Measurements from ENCODE around the gene BRWD1. TPM values are rescaled to one million over a fixed set of nuclear protein-coding genes. Genes with fewer than 3 reads are reported as not detected.

Gene BRWD1
- total RNA-seq, 1 experiment from 2014 or later, result 141 TPM

- H3K9ac ChIP-seq (ENCODE audit: low read length), result peak overlapping the region; percentile 98
- H2AFZ ChIP-seq (ENCODE audit: low read length), result no peak overlapping the region
- no peaks in the 10 kb centered on the region for H3K9me2 ChIP-seq (replicated peaks; ENCODE audit: insufficient read depth, low read length)
- no peaks in the 10 kb centered on the region for H3K9me3 ChIP-seq (ENCODE audit: low read length)
- H3K36me3 ChIP-seq (ENCODE audit: insufficient read depth, low read length), result peaks cover 52% of the 10 kb centered on the region
- DNase-seq, result peak; percentile 78
- H3K4me2 ChIP-seq (ENCODE audit: low read depth, low read length, poor library complexity, severe bottlenecking), result peak overlapping the region; percentile 90
- H3K4me3 ChIP-seq (ENCODE audit: low read length), result peak overlapping the region; percentile 98
- H4K20me1 ChIP-seq (ENCODE audit: insufficient read depth, low read depth, low read length), result peaks cover 34% of the 10 kb centered on the region
- peaks cover 43% of the 10 kb centered on the region for H3K4me1 ChIP-seq (ENCODE audit: low read length)
- H3K27ac ChIP-seq (ENCODE audit: low read length), result peak overlapping the region; percentile 94
- H3K27me3 ChIP-seq (ENCODE audit: low read length), result no peaks in the 10 kb centered on the region
- H3K79me2 ChIP-seq (ENCODE audit: low read length), result peaks cover 40% of the 10 kb centered on the region
These were observed 34.6 kb upstream of the BRWD1 start for GRCh38 chr21:39348040-39348354.

GRCh38 chr21:39347537-39347936 lies 34.1 kb upstream of the BRWD1 start:
- peak overlapping the region; percentile 98 for H3K4me3 ChIP-seq (ENCODE audit: low read length)
- peaks cover 54% of the 10 kb centered on the region for H3K36me3 ChIP-seq (ENCODE audit: insufficient read depth, low read length)
- no peaks in the 10 kb centered on the region for H3K27me3 ChIP-seq (ENCODE audit: low read length)
- peak overlapping the region; percentile 94 for H3K27ac ChIP-seq (ENCODE audit: low read length)
- H4K20me1 ChIP-seq (ENCODE audit: insufficient read depth, low read depth, low read length), result peaks cover 34% of the 10 kb centered on the region
- peak overlapping the region; percentile 98 for H3K9ac ChIP-seq (ENCODE audit: low read length)
- peaks cover 40% of the 10 kb centered on the region for H3K79me2 ChIP-seq (ENCODE audit: low read length)
- H3K9me3 ChIP-seq (ENCODE audit: low read length), result no peaks in the 10 kb centered on the region
- no peaks in the 10 kb centered on the region for H3K9me2 ChIP-seq (replicated peaks; ENCODE audit: insufficient read depth, low read length)
- H2AFZ ChIP-seq (ENCODE audit: low read length), result no peak overlapping the region
- peak; percentile 57 for DNase-seq
- peaks cover 43% of the 10 kb centered on the region for H3K4me1 ChIP-seq (ENCODE audit: low read length)
- peak overlapping the region; percentile 90 for H3K4me2 ChIP-seq (ENCODE audit: low read depth, low read length, poor library complexity, severe bottlenecking)

- Histone ChIP-seq H2AFZ (ENCODE audit: low read length) (no peak overlapping the region), H3K4me2 (ENCODE audit: low read depth, low read length, poor library complexity, severe bottlenecking) (peak overlapping the region; percentile 90), H3K4me3 (ENCODE audit: low read length) (peak overlapping the region; percentile 98), H3K27ac (ENCODE audit: low read length) (peak overlapping the region; percentile 94), H3K36me3 (ENCODE audit: insufficient read depth, low read length) (peaks cover 58% of the 10 kb centered on the region), H3K27me3 (ENCODE audit: low read length) (no peaks in the 10 kb centered on the region), H4K20me1 (ENCODE audit: insufficient read depth, low read depth, low read length) (peaks cover 34% of the 10 kb centered on the region), H3K4me1 (ENCODE audit: low read length) (peaks cover 43% of the 10 kb centered on the region), H3K79me2 (ENCODE audit: low read length) (peaks cover 40% of the 10 kb centered on the region), H3K9me2 (replicated peaks; ENCODE audit: insufficient read depth, low read length) (no peaks in the 10 kb centered on the region), H3K9ac (ENCODE audit: low read length) (peak overlapping the region; percentile 98), H3K9me3 (ENCODE audit: low read length) (no peaks in the 10 kb centered on the region)
- no peak for DNase-seq
These were observed 33.4 kb upstream of the BRWD1 start for GRCh38 chr21:39346671-39347331.

GRCh38 chr21:39346206-39346605 lies 32.8 kb upstream of the BRWD1 start:
- no peak overlapping the region for H2AFZ ChIP-seq (ENCODE audit: low read length)
- DNase-seq, result no peak
- H3K4me3 ChIP-seq (ENCODE audit: low read length), result peak overlapping the region; percentile 98
- H3K27me3 ChIP-seq (ENCODE audit: low read length), result no peaks in the 10 kb centered on the region
- H3K36me3 ChIP-seq (ENCODE audit: insufficient read depth, low read length), result peaks cover 63% of the 10 kb centered on the region
- H3K4me2 ChIP-seq (ENCODE audit: low read depth, low read length, poor library complexity, severe bottlenecking), result peak overlapping the region; percentile 90
- peak overlapping the region; percentile 98 for H3K9ac ChIP-seq (ENCODE audit: low read length)
- peak overlapping the region; percentile 94 for H3K27ac ChIP-seq (ENCODE audit: low read length)
- H4K20me1 ChIP-seq (ENCODE audit: insufficient read depth, low read depth, low read length), result peaks cover 34% of the 10 kb centered on the region
- peaks cover 40% of the 10 kb centered on the region for H3K79me2 ChIP-seq (ENCODE audit: low read length)
- no peaks in the 10 kb centered on the region for H3K9me3 ChIP-seq (ENCODE audit: low read length)
- H3K4me1 ChIP-seq (ENCODE audit: low read length), result peaks cover 46% of the 10 kb centered on the region
- H3K9me2 ChIP-seq (replicated peaks; ENCODE audit: insufficient read depth, low read length), result no peaks in the 10 kb centered on the region

DNA sequence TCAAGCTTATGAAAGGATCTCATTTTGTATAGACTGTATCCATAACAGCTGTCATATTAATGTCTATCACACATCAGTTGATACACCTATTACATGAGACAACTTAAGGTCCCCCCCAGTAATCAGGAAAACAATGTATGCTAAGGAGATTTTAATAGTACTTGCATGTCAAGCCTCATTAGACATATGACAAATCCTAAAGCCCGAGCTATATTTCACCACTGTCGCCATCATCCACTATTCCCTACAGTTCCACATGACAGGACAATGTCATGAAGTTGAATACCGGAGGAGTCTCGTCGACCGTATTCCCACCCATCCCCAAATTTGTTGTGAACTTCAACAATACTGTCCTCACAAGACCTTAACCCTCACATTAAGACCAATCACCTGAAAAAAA lies 32.0 kb upstream of the BRWD1 start:
- peaks cover 63% of the 10 kb centered on the region for H3K36me3 ChIP-seq (ENCODE audit: insufficient read depth, low read length)
- no peak overlapping the region for H2AFZ ChIP-seq (ENCODE audit: low read length)
- DNase-seq, result no peak
- H3K9me3 ChIP-seq (ENCODE audit: low read length), result no peaks in the 10 kb centered on the region
- H3K79me2 ChIP-seq (ENCODE audit: low read length), result peaks cover 40% of the 10 kb centered on the region
- H3K4me3 ChIP-seq (ENCODE audit: low read length), result peak overlapping the region; percentile 98; the same call in 1 of the 2 replicates
- H3K9me2 ChIP-seq (replicated peaks; ENCODE audit: insufficient read depth, low read length), result no peaks in the 10 kb centered on the region
- peaks cover 34% of the 10 kb centered on the region for H4K20me1 ChIP-seq (ENCODE audit: insufficient read depth, low read depth, low read length)
- peak overlapping the region; percentile 90 for H3K4me2 ChIP-seq (ENCODE audit: low read depth, low read length, poor library complexity, severe bottlenecking)
- peak overlapping the region; percentile 98; the same call in 1 of the 2 replicates for H3K9ac ChIP-seq (ENCODE audit: low read length)
- H3K4me1 ChIP-seq (ENCODE audit: low read length), result peaks cover 46% of the 10 kb centered on the region
- H3K27ac ChIP-seq (ENCODE audit: low read length), result peak overlapping the region; percentile 94
- H3K27me3 ChIP-seq (ENCODE audit: low read length), result no peaks in the 10 kb centered on the region

DNA sequence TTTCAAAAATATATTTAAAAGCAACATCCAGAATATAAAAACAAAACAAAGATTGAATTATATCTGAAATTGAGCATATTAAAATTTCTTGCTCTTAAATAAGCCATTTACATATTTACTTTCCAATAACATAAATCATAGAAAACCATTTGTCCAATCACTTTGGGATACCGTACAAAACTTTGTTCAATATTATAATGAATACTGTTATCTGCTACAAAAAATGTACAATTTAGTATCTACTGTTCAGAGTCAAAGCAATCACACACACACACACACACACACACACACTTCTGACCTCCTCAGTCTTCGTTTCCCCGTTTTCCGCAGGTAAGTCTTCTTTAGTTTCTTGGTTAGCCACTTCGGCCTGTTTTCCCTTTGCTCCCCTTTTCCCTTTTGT lies 31.4 kb upstream of the BRWD1 start:
- H3K9me2 ChIP-seq (replicated peaks; ENCODE audit: insufficient read depth, low read length), result no peaks in the 10 kb centered on the region
- peak overlapping the region; percentile 90 for H3K4me2 ChIP-seq (ENCODE audit: low read depth, low read length, poor library complexity, severe bottlenecking)
- no peaks in the 10 kb centered on the region for H3K27me3 ChIP-seq (ENCODE audit: low read length)
- H3K9ac ChIP-seq (ENCODE audit: low read length), result no peak overlapping the region
- no peak overlapping the region for H2AFZ ChIP-seq (ENCODE audit: low read length)
- peaks cover 40% of the 10 kb centered on the region for H3K79me2 ChIP-seq (ENCODE audit: low read length)
- no peak for DNase-seq
- peak overlapping the region; percentile 41 for H3K27ac ChIP-seq (ENCODE audit: low read length)
- H3K9me3 ChIP-seq (ENCODE audit: low read length), result no peaks in the 10 kb centered on the region
- H3K4me3 ChIP-seq (ENCODE audit: low read length), result no peak overlapping the region
- peaks cover 34% of the 10 kb centered on the region for H4K20me1 ChIP-seq (ENCODE audit: insufficient read depth, low read depth, low read length)
- H3K36me3 ChIP-seq (ENCODE audit: insufficient read depth, low read length), result peaks cover 63% of the 10 kb centered on the region
- H3K4me1 ChIP-seq (ENCODE audit: low read length), result peaks cover 40% of the 10 kb centered on the region

DNA sequence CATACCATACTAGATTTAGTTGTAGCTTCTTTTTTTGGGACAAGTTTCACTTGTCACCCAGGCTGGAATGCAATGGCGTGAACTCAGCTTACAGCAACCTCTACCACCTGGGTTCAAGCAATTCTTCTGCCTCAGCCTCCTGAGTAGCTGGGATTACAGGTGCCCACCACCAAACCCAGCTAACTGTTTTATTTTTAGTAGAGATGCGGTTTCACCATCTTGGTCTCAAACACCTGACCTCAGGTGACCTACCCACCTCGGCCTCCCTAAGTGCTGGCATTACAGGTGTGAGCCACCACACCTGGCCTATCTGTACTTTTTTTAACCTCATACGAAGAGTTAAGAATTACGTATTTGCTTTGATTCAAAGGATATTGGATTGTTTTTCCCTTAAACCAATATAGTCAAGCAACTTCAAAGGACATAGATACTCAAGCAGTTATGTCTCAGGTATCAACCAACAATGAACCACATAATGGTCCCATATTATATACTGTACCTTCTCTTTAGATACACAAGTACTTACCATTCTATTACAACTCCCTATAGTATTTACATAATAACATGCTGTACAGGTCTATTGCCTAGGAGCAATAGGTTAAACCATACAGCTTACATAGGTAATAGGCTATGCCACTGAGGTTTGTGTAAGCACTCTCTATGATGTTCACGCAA lies 28.0 kb upstream of the BRWD1 start:
- no peak overlapping the region for H3K9ac ChIP-seq (ENCODE audit: low read length)
- H3K9me2 ChIP-seq (replicated peaks; ENCODE audit: insufficient read depth, low read length), result no peaks in the 10 kb centered on the region
- peaks cover 31% of the 10 kb centered on the region for H3K4me1 ChIP-seq (ENCODE audit: low read length)
- no peak overlapping the region for H3K4me2 ChIP-seq (ENCODE audit: low read depth, low read length, poor library complexity, severe bottlenecking)
- peak overlapping the region; percentile 33 for H3K27ac ChIP-seq (ENCODE audit: low read length)
- H2AFZ ChIP-seq (ENCODE audit: low read length), result no peak overlapping the region
- no peaks in the 10 kb centered on the region for H3K27me3 ChIP-seq (ENCODE audit: low read length)
- peaks cover 44% of the 10 kb centered on the region for H3K36me3 ChIP-seq (ENCODE audit: insufficient read depth, low read length)
- no peak overlapping the region for H3K4me3 ChIP-seq (ENCODE audit: low read length)
- no peaks in the 10 kb centered on the region for H3K9me3 ChIP-seq (ENCODE audit: low read length)
- peaks cover 17% of the 10 kb centered on the region for H4K20me1 ChIP-seq (ENCODE audit: insufficient read depth, low read depth, low read length)
- H3K79me2 ChIP-seq (ENCODE audit: low read length), result peaks cover 19% of the 10 kb centered on the region
- no peak for DNase-seq

DNA sequence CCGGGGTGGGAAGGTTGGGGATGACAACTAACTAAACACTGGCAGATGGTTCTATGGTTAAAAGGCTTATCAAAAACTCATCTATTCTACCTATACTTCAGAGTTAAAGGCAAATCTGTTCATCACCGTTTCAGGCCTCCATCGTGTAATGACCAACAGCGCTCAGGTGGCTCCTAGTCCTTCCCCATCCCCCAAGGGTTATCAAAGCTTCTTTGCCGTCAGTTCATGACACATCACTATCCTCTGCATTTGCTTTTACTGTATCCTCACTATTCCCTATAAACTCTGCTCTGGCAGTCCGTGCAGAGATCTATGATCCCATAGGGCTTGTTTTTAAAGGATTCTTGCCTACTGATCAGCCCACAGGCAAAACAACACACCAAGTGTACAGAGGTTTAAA lies 27.3 kb upstream of the BRWD1 start:
- H3K36me3 ChIP-seq (ENCODE audit: insufficient read depth, low read length), result peaks cover 37% of the 10 kb centered on the region
- peak; percentile 43 for DNase-seq
- H3K27me3 ChIP-seq (ENCODE audit: low read length), result no peaks in the 10 kb centered on the region

More for the DNA sequence above, 27.3 kb upstream of the BRWD1 start:
- Histone ChIP-seq H3K9me2 (replicated peaks; ENCODE audit: insufficient read depth, low read length) (no peaks in the 10 kb centered on the region), H3K4me3 (ENCODE audit: low read length) (no peak overlapping the region), H3K27ac (ENCODE audit: low read length) (peak overlapping the region; percentile 33), H3K4me2 (ENCODE audit: low read depth, low read length, poor library complexity, severe bottlenecking) (no peak overlapping the region), H3K9me3 (ENCODE audit: low read length) (no peaks in the 10 kb centered on the region), H2AFZ (ENCODE audit: low read length) (no peak overlapping the region), H4K20me1 (ENCODE audit: insufficient read depth, low read depth, low read length) (peaks cover 10% of the 10 kb centered on the region), H3K79me2 (ENCODE audit: low read length) (peaks cover 12% of the 10 kb centered on the region), H3K4me1 (ENCODE audit: low read length) (peaks cover 30% of the 10 kb centered on the region), H3K9ac (ENCODE audit: low read length) (no peak overlapping the region)

Measured in Karpas-422 (cell line).